K562 (cell line): ENCODE results near the gene FSCN2. TPM values are rescaled to one million over a fixed set of nuclear protein-coding genes. Genes with fewer than 3 reads are reported as not detected.

Experiments used
- KAT7 ChIP-seq: sonication (generic); formaldehyde crosslinking; IDR thresholded peaks from 2 replicates; pipeline ENCODE4 v1.8.0; 2022; ENCODE audit warnings: missing genetic modification reagents, mild to moderate bottlenecking, borderline replicate concordance
- KLF13 ChIP-seq: fragments of 450-650 bp; IDR thresholded peaks from 2 replicates; pipeline ENCODE4 v1.6.1; 2016; ENCODE audit warnings: missing genetic modification characterization, low read depth, mild to moderate bottlenecking, missing compliant biosample characterization, moderate library complexity, borderline replicate concordance
- MEF2A ChIP-seq: IDR thresholded peaks from 2 replicates; pipeline ENCODE4 v1.6.1; 2011; ENCODE audit warnings: low read depth, mild to moderate bottlenecking, low read length, moderate library complexity; ENCODE audit not compliant: control insufficient read depth
- NFXL1 ChIP-seq: fragments of 450-650 bp; formaldehyde crosslinking; IDR thresholded peaks from 2 replicates; pipeline ENCODE4 v1.4.0; 2021; ENCODE audit warnings: mild to moderate bottlenecking
- TGIF2 ChIP-seq: sonication (generic); formaldehyde crosslinking; IDR thresholded peaks from 2 replicates; pipeline ENCODE4 v1.8.1; 2022; ENCODE audit warnings: mild to moderate bottlenecking, missing genetic modification reagents, moderate library complexity
- TOE1 ChIP-seq, 2 experiments: fragments of 450-650 bp in 1 of 2; sonication (generic) in 1 of 2; formaldehyde crosslinking in 1 of 2; IDR thresholded peaks; 2 replicates each; pipeline versions ENCODE4 v1.7.1 to v1.8.0; 2016 to 2022; ENCODE audit warnings: borderline replicate concordance in 2 of 2, mild to moderate bottlenecking in 2 of 2, antibody characterized with exemption in 1 of 2, inconsistent platforms in 1 of 2, low read depth in 1 of 2, missing genetic modification reagents in 1 of 2, moderate library complexity in 1 of 2
- ZNF41 ChIP-seq: fragments of 250-450 bp; sonication (Bioruptor Pico); conservative IDR thresholded peaks from 2 replicates; pipeline ENCODE4 v1.4.0; 2020; ENCODE audit warnings: mild to moderate bottlenecking
- ZNF77 ChIP-seq: fragments of 250-450 bp; sonication (Bioruptor Pico); IDR thresholded peaks from 2 replicates; pipeline ENCODE4 v1.5.0; 2020
- polyA plus RNA-seq, 8 experiments: library from polyadenylated mRNA; depleted of rRNA in 4 of 8; stranded (reverse) in 5 of 8; unstranded in 3 of 8; fragments of >200 nt; fragmentation: Nextera tagmentation in 2 of 8; fragmentation: Illumina TruSeq in 1 of 8; extraction: Ambion mirVana in 2 of 8; extraction: Trizol in 1 of 8; gene quantifications; 2 replicates each; pipeline versions ENCODE4 v1.2.1 to v1.2.3, GENCODE V29; 2011 to 2014; ENCODE audit warnings: inconsistent platforms in 1 of 8, missing spikeins in 1 of 8
- total RNA-seq, 7 experiments: library from RNA; depleted of rRNA in 6 of 7; stranded (reverse); fragments of >200 nt in 6 of 7; fragmentation: Illumina TruSeq in 2 of 7; extraction: Trizol in 2 of 7; gene quantifications; 2 replicates each; pipeline versions ENCODE4 v1.2.1 to v1.2.3, GENCODE V29; 2011 to 2021; ENCODE audit warnings: low replicate concordance in 1 of 7
- TF ChIP-seq, protein P1 (sequence below), 2 experiments: fragments of 450-650 bp in 1 of 2; sonication (generic) in 1 of 2; formaldehyde crosslinking in 1 of 2; IDR thresholded peaks in 1 of 2; conservative IDR thresholded peaks in 1 of 2; 2 replicates each; pipeline versions ENCODE4 v1.6.1 to v1.8.1; 2016 to 2023; ENCODE audit warnings: mild to moderate bottlenecking in 2 of 2, moderate library complexity in 2 of 2, inconsistent platforms in 1 of 2, missing genetic modification reagents in 1 of 2
- TF ChIP-seq, protein P2 (sequence below): fragments of 450-650 bp; IDR thresholded peaks from 2 replicates; pipeline ENCODE4 v1.6.1; 2017; ENCODE audit warnings: antibody characterized with exemption, mild to moderate bottlenecking
- TF ChIP-seq, protein P3 (sequence below): sonication (generic); formaldehyde crosslinking; IDR thresholded peaks from 2 replicates; pipeline ENCODE4 v1.8.1; 2023; ENCODE audit warnings: mild to moderate bottlenecking, missing genetic modification reagents
- TF ChIP-seq, protein P4 (sequence below): fragments of 450-650 bp; formaldehyde crosslinking; conservative IDR thresholded peaks from 2 replicates; pipeline ENCODE4 v1.4.0; 2022; ENCODE audit warnings: mild to moderate bottlenecking, missing genetic modification characterization
- TF ChIP-seq, protein P5 (sequence below): fragments of 450-650 bp; formaldehyde crosslinking; IDR thresholded peaks from 2 replicates; pipeline ENCODE4 v1.4.0; 2020; ENCODE audit warnings: mild to moderate bottlenecking, moderate library complexity
- TF ChIP-seq, protein P6 (sequence below): sonication (generic); formaldehyde crosslinking; IDR thresholded peaks from 2 replicates; pipeline ENCODE4 v1.8.0; 2022; ENCODE audit warnings: missing genetic modification reagents, mild to moderate bottlenecking, moderate library complexity, borderline replicate concordance

FSCN2 gene
- total and polyA plus RNA-seq, 9 of the 15 experiments (the other 6 are each of a cell fraction or from before 2014, with no cell fraction given) = 0.08 TPM; not detected in 8

DNA sequence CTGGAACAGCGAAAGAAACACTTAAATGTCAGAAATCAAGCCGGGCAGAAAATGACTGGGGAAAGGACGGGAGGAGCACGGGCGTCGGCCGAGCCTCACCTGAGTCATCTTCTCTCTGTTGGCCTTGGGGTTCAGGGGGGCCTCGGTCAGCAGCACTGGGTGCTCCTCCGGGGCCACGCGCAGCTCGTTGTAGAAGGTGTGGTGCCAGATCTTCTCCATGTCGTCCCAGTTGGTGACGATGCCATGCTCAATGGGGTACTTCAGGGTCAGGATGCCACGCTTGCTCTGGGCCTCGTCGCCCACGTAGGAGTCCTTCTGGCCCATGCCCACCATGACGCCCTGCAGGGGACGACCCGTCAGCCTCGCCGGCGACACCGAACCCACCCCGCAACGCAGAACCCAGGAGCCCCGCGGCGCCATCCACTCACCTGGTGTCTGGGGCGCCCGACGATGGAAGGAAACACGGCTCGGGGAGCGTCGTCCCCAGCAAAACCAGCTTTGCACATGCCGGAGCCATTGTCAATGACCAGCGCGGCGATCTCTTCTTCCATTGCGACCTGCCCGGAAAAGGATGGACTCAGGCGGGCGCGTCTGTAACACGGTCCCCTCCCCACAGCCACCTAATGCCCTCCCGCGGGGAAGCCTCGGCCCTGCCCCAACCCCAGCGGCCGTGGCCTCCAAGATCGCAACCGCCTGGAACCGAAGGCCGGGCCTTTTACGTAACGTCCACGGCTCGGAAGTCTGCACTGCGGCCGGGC is 16.2 kb upstream of the FSCN2 start (continued):
- TF ChIP-seq, protein P1, sequence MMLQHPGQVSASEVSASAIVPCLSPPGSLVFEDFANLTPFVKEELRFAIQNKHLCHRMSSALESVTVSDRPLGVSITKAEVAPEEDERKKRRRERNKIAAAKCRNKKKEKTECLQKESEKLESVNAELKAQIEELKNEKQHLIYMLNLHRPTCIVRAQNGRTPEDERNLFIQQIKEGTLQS (IDR thresholded peaks at IDR 0.05) = no peak
- TF ChIP-seq, protein P1 (CRISPR knock-in tag; conservative IDR thresholded peaks at IDR 0.05) = no peak; the same call in 1 of the 2 replicates
- peak; percentile 50; the same call in 1 of the 2 replicates for TF ChIP-seq TOE1 (IDR thresholded peaks at IDR 0.05; ENCODE audit: borderline replicate concordance)
- TF ChIP-seq TOE1 (CRISPR knock-in tag; IDR thresholded peaks at IDR 0.05; ENCODE audit: borderline replicate concordance, low read depth) = 0 out of 2 replicates have a peak, but pooled peaks have one; percentile 4
- TF ChIP-seq, protein P2, sequence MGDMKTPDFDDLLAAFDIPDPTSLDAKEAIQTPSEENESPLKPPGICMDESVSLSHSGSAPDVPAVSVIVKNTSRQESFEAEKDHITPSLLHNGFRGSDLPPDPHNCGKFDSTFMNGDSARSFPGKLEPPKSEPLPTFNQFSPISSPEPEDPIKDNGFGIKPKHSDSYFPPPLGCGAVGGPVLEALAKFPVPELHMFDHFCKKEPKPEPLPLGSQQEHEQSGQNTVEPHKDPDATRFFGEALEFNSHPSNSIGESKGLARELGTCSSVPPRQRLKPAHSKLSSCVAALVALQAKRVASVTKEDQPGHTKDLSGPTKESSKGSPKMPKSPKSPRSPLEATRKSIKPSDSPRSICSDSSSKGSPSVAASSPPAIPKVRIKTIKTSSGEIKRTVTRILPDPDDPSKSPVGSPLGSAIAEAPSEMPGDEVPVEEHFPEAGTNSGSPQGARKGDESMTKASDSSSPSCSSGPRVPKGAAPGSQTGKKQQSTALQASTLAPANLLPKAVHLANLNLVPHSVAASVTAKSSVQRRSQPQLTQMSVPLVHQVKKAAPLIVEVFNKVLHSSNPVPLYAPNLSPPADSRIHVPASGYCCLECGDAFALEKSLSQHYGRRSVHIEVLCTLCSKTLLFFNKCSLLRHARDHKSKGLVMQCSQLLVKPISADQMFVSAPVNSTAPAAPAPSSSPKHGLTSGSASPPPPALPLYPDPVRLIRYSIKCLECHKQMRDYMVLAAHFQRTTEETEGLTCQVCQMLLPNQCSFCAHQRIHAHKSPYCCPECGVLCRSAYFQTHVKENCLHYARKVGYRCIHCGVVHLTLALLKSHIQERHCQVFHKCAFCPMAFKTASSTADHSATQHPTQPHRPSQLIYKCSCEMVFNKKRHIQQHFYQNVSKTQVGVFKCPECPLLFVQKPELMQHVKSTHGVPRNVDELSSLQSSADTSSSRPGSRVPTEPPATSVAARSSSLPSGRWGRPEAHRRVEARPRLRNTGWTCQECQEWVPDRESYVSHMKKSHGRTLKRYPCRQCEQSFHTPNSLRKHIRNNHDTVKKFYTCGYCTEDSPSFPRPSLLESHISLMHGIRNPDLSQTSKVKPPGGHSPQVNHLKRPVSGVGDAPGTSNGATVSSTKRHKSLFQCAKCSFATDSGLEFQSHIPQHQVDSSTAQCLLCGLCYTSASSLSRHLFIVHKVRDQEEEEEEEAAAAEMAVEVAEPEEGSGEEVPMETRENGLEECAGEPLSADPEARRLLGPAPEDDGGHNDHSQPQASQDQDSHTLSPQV = 0 out of 2 replicates have a peak, but pooled peaks have one; percentile 39
- TF ChIP-seq MEF2A = no peak
- TF ChIP-seq ZNF77 (CRISPR knock-in tag) = no peak
- 0 out of 2 replicates have a peak, but pooled peaks have one; percentile 21 for TF ChIP-seq NFXL1
- TF ChIP-seq, protein P3, sequence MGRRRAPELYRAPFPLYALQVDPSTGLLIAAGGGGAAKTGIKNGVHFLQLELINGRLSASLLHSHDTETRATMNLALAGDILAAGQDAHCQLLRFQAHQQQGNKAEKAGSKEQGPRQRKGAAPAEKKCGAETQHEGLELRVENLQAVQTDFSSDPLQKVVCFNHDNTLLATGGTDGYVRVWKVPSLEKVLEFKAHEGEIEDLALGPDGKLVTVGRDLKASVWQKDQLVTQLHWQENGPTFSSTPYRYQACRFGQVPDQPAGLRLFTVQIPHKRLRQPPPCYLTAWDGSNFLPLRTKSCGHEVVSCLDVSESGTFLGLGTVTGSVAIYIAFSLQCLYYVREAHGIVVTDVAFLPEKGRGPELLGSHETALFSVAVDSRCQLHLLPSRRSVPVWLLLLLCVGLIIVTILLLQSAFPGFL = peak; percentile 73; the same call in 1 of the 2 replicates
- no peak; the same call in 1 of the 2 replicates for TF ChIP-seq TGIF2 (CRISPR knock-in tag)
- TF ChIP-seq KAT7 (CRISPR knock-in tag) = peak; percentile 64; the same call in 1 of the 2 replicates
- TF ChIP-seq, protein P4, sequence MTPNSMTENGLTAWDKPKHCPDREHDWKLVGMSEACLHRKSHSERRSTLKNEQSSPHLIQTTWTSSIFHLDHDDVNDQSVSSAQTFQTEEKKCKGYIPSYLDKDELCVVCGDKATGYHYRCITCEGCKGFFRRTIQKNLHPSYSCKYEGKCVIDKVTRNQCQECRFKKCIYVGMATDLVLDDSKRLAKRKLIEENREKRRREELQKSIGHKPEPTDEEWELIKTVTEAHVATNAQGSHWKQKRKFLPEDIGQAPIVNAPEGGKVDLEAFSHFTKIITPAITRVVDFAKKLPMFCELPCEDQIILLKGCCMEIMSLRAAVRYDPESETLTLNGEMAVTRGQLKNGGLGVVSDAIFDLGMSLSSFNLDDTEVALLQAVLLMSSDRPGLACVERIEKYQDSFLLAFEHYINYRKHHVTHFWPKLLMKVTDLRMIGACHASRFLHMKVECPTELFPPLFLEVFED = peak; percentile 91
- TF ChIP-seq, protein P5, sequence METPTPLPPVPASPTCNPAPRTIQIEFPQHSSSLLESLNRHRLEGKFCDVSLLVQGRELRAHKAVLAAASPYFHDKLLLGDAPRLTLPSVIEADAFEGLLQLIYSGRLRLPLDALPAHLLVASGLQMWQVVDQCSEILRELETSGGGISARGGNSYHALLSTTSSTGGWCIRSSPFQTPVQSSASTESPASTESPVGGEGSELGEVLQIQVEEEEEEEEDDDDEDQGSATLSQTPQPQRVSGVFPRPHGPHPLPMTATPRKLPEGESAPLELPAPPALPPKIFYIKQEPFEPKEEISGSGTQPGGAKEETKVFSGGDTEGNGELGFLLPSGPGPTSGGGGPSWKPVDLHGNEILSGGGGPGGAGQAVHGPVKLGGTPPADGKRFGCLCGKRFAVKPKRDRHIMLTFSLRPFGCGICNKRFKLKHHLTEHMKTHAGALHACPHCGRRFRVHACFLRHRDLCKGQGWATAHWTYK (CRISPR knock-in tag) = 0 out of 2 replicates have a peak, but pooled peaks have one; percentile 28
- TF ChIP-seq, protein P6, sequence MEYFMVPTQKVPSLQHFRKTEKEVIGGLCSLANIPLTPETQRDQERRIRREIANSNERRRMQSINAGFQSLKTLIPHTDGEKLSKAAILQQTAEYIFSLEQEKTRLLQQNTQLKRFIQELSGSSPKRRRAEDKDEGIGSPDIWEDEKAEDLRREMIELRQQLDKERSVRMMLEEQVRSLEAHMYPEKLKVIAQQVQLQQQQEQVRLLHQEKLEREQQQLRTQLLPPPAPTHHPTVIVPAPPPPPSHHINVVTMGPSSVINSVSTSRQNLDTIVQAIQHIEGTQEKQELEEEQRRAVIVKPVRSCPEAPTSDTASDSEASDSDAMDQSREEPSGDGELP (CRISPR knock-in tag) = peak; percentile 65
- 0 out of 2 replicates have a peak, but pooled peaks have one; percentile 22 for TF ChIP-seq ZNF41
- TF ChIP-seq KLF13 (tag) = peak; percentile 13; the same call in 1 of the 2 replicates
